HG03045 (cell line): ENCODE results near the gene PCID2.
A peak's percentile ranks its signal among the peaks of the same experiment; 100 is the strongest.
"Not testable (repeated sequence)": the region's sequence is repeated elsewhere in the genome, so short reads cannot be mapped to it uniquely, and the experiment has no call there.

ENCODE experiments used
- ATAC-seq: cut with Tn5 transposase; IDR thresholded peaks from one replicate; pipeline ENCODE4 v1.9.1; 2021; ENCODE audit warnings: mild to moderate bottlenecking, moderate library complexity; ENCODE audit not compliant: unreplicated experiment

Gene PCID2

GRCh38 chr13:113208421-113209335 lies at the start of gene PCID2:
PCID2 (minus strand) TSS chr13:113208669; CDS start chr13:113208634, 35 bp downstream.
- peak; percentile 81 for ATAC-seq

DNA sequence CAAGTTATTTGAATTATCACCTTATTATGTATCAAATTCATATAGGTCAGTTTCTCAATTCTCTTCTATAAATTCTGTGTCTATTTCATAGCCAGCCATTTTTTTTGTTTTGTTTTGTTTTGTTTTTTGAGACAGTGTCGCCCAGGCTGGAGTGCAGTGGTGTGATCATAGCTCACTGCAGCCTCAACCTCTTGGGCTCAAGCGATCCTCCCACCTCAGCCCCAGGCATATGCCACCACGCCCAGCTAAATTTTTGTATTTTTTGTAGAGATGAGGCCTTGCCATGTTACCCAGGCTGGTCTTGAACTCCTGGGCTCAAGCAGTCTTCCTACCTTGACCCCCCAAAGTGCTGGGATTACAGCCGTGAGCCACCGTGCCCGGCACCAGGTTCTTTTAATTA lies 49.4 kb upstream of the PCID2 start:
- ATAC-seq = not testable (repeated sequence)

- ATAC-seq = no peak
Measured at GRCh38 chr13:113252516-113253095, 44.1 kb upstream of the PCID2 start.

GRCh38 chr13:113245849-113246796 lies 37.7 kb upstream of the PCID2 start:
- ATAC-seq = no peak

DNA sequence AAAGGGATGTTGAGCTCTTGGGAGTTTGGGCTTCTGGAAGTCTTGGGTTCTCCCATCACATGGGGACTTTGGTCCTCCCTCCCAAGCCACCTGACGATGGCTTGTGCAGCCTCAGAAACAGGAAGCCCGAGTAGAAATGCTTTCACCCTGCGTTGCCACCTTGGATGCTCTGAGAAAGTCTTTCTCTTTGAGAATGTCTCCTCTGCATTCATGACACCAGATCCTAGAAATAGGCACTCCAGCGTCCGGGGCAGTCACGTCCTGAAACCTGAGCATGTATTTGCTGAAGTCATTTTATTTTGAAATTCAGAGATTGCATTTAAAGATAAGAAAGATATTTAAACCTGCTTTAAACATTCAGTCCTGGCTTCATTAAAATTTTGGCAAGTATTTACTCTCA lies 35.4 kb upstream of the PCID2 start:
- no peak for ATAC-seq

- ATAC-seq = not testable (repeated sequence)
Measured at GRCh38 chr13:113241623-113242022, 33.2 kb upstream of the PCID2 start.

DNA sequence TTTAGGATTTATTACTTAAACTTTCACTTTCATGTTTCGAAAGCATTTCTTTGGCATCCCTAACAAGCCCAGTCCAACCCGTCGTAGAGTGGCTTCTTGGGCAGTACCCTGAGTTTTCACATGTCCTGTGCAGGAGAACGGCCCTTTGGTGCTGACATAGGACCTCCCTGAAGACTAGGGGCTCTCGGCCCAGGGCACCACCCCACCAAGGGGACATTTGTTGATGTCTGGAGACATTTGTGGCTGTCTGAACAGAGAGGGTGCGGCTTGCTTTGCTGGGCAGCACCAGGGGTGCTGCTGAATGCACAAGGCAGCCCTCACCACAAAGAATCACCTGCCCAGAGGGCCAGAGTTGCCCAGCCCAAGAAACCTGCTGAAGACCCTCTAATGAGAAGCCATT lies 31.5 kb upstream of the PCID2 start:
- no peak for ATAC-seq

- no peak for ATAC-seq
Measured at GRCh38 chr13:113239357-113239756, 30.9 kb upstream of the PCID2 start.

DNA sequence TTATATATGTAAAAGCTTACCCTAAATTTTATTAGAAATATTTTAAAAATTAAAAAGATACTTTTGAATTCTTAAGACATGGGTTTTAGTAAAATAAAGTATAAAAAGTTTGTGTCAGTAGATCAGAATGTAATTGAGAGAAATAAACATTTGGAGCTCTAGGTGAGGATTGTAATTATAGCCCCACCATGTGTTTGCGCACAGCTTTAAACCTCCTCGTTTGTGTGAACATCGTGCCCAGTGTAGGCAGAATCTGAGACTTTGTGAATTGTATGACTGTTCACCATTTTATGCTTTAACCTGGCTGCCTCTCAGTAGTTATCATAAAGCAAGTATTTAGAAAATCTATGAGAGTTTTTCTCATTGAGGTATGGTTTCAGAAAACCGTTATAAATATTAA lies 30.1 kb upstream of the PCID2 start:
- no peak for ATAC-seq

DNA sequence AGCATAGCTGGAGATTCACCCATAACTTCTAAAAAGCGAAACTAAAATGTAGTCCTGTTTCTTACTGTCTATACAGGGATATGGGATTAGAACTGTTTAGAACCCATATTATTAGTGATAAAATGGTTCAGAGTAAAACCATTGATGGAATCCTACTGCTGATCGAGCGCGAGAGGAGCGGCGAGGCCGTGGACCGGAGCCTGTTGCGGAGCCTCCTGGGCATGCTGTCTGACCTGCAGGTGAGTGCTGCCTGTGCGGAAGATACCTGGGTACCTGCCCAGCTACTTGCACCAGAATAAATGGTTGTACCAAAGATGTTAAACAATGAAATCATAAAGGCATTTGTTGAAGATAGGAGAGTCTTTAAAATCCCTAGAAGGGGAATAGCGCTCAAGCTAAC lies 24.6 kb upstream of the PCID2 start:
- ATAC-seq = no peak

DNA sequence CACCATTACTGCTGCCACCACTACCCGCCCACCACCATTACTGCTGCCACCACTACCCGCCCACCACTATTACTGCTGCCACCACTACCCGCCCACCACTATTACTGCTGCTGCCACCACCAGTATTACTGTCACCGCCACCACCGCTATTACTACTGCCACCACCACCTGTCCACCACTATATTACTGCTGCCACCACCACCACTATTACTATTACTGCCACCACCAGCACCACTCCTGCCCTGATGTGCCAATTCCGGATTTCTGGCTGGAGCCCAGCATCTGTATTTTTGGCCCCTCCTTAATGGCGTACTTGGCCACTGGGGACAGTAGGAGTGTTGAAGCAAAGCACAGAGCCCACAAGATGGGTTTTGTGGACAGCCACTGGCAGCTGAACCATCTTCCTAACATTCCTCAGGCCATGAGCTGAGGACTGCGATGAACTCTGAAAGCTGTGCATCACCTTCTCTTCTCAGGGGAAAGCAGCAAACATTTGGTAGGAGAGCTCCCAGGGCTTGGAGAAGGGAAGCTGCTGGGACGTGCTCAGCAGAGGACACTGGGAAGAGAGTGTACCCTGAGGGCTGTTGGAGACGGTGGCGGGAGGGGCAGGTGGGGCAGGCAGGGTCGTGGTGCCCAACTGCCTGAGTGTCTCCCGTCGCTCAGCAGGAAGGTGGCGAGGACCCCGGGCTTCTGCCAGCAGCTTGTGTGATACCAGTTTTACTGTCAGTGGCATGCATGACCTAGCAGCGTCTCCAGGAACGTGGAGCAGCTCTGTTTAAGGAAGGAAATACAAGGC lies 23.9 kb upstream of the PCID2 start:
- no peak for ATAC-seq

GRCh38 chr13:113231306-113232207 lies 23.1 kb upstream of the PCID2 start:
- ATAC-seq = no peak

GRCh38 chr13:113229791-113230190 lies 21.3 kb upstream of the PCID2 start:
- ATAC-seq = no peak

DNA sequence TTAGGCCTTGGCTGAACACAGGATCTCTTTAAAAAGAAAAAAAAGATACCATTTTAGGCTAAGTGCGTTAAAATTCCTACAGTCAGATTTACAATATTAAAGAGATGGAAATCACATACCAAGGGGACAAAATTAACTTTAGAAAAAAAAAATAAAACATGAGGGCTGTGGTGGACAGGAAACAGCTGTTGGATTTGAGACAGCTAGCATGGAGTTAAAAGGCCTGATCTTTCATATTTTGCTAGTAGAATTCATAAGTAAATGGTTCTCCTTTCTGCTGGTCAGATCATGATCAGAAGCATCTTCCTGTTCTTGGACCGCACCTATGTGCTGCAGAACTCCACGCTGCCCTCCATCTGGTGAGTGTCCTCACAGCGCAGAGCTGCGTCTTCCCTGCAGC lies 20.7 kb upstream of the PCID2 start:
- ATAC-seq = no peak

DNA sequence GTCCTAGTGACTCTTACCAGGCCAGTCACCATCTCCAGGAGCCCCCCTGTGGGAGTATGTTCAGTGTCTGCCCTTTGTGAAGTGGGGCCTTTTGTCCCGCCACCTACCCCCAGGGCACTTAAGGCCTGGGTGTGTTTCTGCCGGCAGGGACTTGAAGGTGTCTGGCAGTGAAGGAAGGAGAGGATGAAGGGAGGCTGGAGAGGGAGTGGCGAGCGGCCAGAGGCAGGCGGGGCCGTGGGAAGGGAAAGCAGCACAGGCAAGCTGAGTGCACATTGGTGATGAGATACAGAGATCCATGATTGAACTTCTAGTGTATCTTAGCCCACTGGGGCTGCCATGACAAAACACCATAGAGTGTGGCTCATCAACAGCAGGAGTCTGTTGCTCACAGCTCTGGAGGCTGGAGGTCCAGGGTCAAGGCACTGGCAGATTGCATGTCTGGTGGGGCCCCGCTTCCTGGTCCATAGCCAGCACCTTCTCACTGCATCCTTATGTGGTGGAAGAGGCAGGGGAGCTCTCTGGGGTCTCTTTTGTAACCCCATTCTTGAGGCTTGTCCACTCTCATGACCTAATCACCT lies 18.5 kb upstream of the PCID2 start:
- no peak for ATAC-seq

- no peak for ATAC-seq
Measured at GRCh38 chr13:113225515-113225914, 17.0 kb upstream of the PCID2 start.

GRCh38 chr13:113224486-113224885 lies 16.0 kb upstream of the PCID2 start:
- ATAC-seq = no peak

DNA sequence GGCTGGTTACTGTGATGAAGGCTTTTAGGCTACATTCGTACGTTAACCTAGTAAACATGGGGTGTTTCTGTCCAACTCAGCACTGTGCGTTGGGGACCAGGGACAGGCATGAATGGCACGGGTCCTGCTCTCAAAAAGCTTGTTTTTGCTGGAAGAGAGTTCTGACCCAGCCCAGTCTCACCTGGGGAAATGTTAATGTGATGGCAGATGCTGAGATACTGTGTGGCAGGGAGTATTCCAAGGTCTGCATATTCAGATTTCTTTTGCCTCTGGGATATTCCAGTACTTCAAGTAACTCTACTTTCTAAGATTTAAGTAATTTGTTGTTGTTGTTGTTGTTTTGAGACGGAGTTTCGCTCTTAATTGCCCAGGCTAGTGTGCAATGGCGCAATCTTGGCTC lies 14.6 kb upstream of the PCID2 start:
- ATAC-seq = no peak

DNA sequence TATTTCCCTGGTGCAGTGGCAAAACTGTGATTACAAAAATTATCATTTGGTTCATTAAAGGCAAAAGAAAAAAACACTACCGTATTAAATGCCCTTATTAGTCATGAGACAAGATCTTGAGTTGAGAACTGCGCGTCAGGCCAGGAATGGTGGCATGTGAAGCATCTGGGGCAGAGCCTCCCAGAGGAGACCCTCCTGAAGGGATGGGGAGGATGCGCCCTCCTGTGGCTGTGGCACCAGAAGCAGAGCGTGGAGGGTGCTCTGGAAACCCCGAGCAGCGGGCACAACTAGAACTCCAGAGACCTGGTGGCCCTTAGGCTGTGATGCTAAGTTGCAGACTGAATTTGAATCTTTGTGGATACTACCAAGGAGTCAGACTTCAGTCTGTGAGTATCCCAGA lies 12.4 kb upstream of the PCID2 start:
- no peak for ATAC-seq
